GM10266 (cell line): ENCODE data around the gene MAPK8IP2.

Experiments used
- DNase-seq: peaks from one replicate; pipeline ENCODE4 v3.0.0; 2012; ENCODE audit errors: extremely low spot score
- CTCF ChIP-seq: IDR thresholded peaks from 2 replicates; pipeline ENCODE4 v1.5.1; 2012; ENCODE audit warnings: mild to moderate bottlenecking, low read depth; ENCODE audit not compliant: control insufficient read depth, insufficient read depth; ENCODE audit errors: missing control alignments

Gene MAPK8IP2

GRCh38 chr22:50575426-50575941, 25.1 kb upstream of the MAPK8IP2 start:
- DNase-seq, result no peak
- no peak for TF ChIP-seq CTCF

GRCh38 chr22:50576070-50576469, 24.5 kb upstream of the MAPK8IP2 start:
- TF ChIP-seq CTCF, result no peak
- DNase-seq, result no peak

GRCh38 chr22:50576806-50577696, 23.5 kb upstream of the MAPK8IP2 start:
- no peak for DNase-seq
- no peak for TF ChIP-seq CTCF

GRCh38 chr22:50577697-50577986, 23.0 kb upstream of the MAPK8IP2 start:
- DNase-seq, result no peak
- TF ChIP-seq CTCF, result no peak

- TF ChIP-seq CTCF, result no peak
- no peak for DNase-seq
Observed at GRCh38 chr22:50577987-50578775, 22.4 kb upstream of the MAPK8IP2 start, which contains the start of gene CPT1B. TSS of gene CPT1B (minus strand) at chr22:50578427. CDS start at chr22:50577915, 512 bp downstream.

GRCh38 chr22:50578776-50579310, 21.8 kb upstream of the MAPK8IP2 start:
- TF ChIP-seq CTCF, result no peak

More at GRCh38 chr22:50578776-50579310, 21.8 kb upstream of the MAPK8IP2 start:
- no peak for DNase-seq
